KMS-11 (cell line): ENCODE results near the gene APOA5.
A peak's percentile ranks its signal among the peaks of the same experiment; 100 is the strongest.

Experiments used
- H2AFZ ChIP-seq: fragments of 200-600 bp; sonication (generic); 2 replicates; pipeline ENCODE4 v1.6.1; 2016; ENCODE audit warnings: antibody characterized with exemption, mixed run types, low read depth
- H3K27ac ChIP-seq: fragments of 200-600 bp; sonication (generic); 2 replicates; pipeline ENCODE4 v1.6.1; 2016; ENCODE audit warnings: mild to moderate bottlenecking, mixed run types
- H3K27me3 ChIP-seq: fragments of 200-600 bp; sonication (generic); 2 replicates; pipeline ENCODE4 v1.6.1; 2017; ENCODE audit warnings: mild to moderate bottlenecking, low read depth, mixed run types, moderate library complexity; ENCODE audit not compliant: insufficient read depth
- H3K36me3 ChIP-seq: fragments of 200-600 bp; sonication (generic); 2 replicates; pipeline ENCODE4 v1.6.1; 2017; ENCODE audit warnings: mild to moderate bottlenecking, mixed run types; ENCODE audit not compliant: insufficient read depth
- H3K4me1 ChIP-seq: fragments of 200-600 bp; sonication (generic); 2 replicates; pipeline ENCODE4 v1.6.1; 2016; ENCODE audit warnings: mild to moderate bottlenecking, low read depth, mixed run types; ENCODE audit not compliant: poor library complexity, severe bottlenecking
- H3K4me2 ChIP-seq: fragments of 200-600 bp; sonication (generic); 2 replicates; pipeline ENCODE4 v1.7.0; 2016; ENCODE audit warnings: mild to moderate bottlenecking, mixed run types
- H3K4me3 ChIP-seq: fragments of 200-600 bp; sonication (generic); IDR thresholded peaks from 2 replicates; pipeline ENCODE4 v1.6.1; 2017; ENCODE audit warnings: low read depth, low read length, mixed read lengths; ENCODE audit not compliant: insufficient read depth
- H3K79me2 ChIP-seq: fragments of 200-600 bp; sonication (generic); 2 replicates; pipeline ENCODE4 v1.6.1; 2016; ENCODE audit warnings: low read depth, mixed run types; ENCODE audit not compliant: insufficient read depth
- H3K9ac ChIP-seq: fragments of 200-600 bp; sonication (generic); 2 replicates; pipeline ENCODE4 v1.6.1; 2016; ENCODE audit warnings: mild to moderate bottlenecking, mixed run types
- H4K20me1 ChIP-seq: fragments of 200-600 bp; sonication (generic); 2 replicates; pipeline ENCODE4 v1.6.1; 2016; ENCODE audit warnings: mild to moderate bottlenecking, mixed run types; ENCODE audit not compliant: insufficient read depth
- CTCF ChIP-seq: fragments of 200-600 bp; sonication (generic); conservative IDR thresholded peaks from 2 replicates; pipeline ENCODE4 v1.6.1; 2017; ENCODE audit warnings: low read depth, mild to moderate bottlenecking, antibody characterized with exemption, low read length, moderate library complexity, mixed read lengths

APOA5 gene

GRCh38 chr11:116774661-116775060, 17.0 kb downstream of the APOA5 start:
- H3K36me3 ChIP-seq, result no peaks in the 10 kb centered on the region
- no peak for TF ChIP-seq CTCF
- H2AFZ ChIP-seq, result no peak overlapping the region
- H3K4me3 ChIP-seq, result no peak overlapping the region
- H3K4me1 ChIP-seq, result peaks cover 58% of the 10 kb centered on the region
- peaks cover 19% of the 10 kb centered on the region; the same call in 1 of the 2 replicates for H3K79me2 ChIP-seq
- no peaks in the 10 kb centered on the region for H3K27me3 ChIP-seq
- H3K27ac ChIP-seq, result no peak overlapping the region
- no peaks in the 10 kb centered on the region for H4K20me1 ChIP-seq
- H3K9ac ChIP-seq, result no peak overlapping the region
- H3K4me2 ChIP-seq, result no peak overlapping the region

DNA sequence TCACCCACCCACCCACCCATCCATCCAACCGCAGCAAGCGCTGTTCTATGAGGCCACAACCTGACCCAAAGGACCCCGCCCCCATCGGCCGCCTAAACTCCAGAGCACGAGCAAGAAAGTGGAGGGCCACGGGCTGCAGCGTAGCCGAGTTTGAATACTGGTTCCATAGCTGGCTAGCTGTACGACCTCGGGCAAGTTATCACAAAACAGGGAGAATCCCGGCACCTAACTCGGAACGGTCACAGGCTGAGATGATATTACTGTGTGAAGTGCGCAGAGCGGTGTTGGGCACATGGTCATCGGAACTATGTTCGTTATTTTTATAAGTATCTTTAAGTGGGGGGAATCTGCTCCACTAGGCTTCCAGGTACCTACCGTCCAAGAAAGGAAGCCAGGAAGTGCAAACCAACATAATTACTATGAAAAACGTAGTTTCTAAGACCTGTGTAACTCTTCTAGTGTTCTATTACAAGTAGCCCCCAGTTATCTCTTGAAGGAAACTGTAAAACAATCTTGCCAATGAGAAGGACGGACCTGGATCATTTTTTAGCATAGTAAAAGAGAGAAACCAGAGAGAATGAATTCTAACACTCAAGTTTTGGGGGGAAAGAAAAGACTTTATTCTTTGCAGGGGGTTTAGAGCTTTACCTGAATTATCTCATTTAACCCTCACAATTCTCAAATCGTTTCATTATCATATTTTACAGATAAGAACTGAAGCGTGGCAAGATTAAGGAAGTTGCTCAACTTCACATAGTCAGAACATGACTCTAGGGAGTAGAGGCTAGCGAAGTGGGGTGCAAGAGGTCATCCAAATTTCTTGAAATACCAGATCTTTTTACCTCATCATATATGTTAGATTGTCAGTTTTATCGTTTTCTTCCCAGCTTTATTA, 18.2 kb downstream of the APOA5 start:
- Histone ChIP-seq H2AFZ (peak overlapping the region; percentile 46; the same call in 1 of the 2 replicates), H3K27me3 (no peaks in the 10 kb centered on the region), H3K4me3 (no peak overlapping the region), H3K36me3 (no peaks in the 10 kb centered on the region), H3K9ac (peak overlapping the region; percentile 34; the same call in 1 of the 2 replicates), H3K4me2 (peak overlapping the region; percentile 47), H3K79me2 (peaks cover 19% of the 10 kb centered on the region; the same call in 1 of the 2 replicates), H3K27ac (peak overlapping the region; percentile 56), H4K20me1 (no peaks in the 10 kb centered on the region), H3K4me1 (peaks cover 58% of the 10 kb centered on the region)
- TF ChIP-seq CTCF, result no peak

- H3K4me1 ChIP-seq, result peaks cover 50% of the 10 kb centered on the region
- H3K4me3 ChIP-seq, result no peak within 1 kb of the TSS
- peaks cover 19% of the 10 kb centered on the region; the same call in 1 of the 2 replicates for H3K79me2 ChIP-seq
- peak within 1 kb of the TSS; percentile 69 for H3K4me2 ChIP-seq
- H2AFZ ChIP-seq, result peak within 1 kb of the TSS; percentile 67
- no peaks in the 10 kb centered on the region for H3K27me3 ChIP-seq
- peak within 1 kb of the TSS; percentile 83 for H3K9ac ChIP-seq
- H3K36me3 ChIP-seq, result no peaks in the 10 kb centered on the region
- no peaks in the 10 kb centered on the region for H4K20me1 ChIP-seq
- no peak for TF ChIP-seq CTCF
- H3K27ac ChIP-seq, result peak within 1 kb of the TSS; percentile 60
Observed at GRCh38 chr11:116772443-116773202, 19.1 kb downstream of the APOA5 start, which contains the start of gene BUD13. Gene BUD13 (minus strand): TSS chr11:116772987. CDS start chr11:116772964, 23 bp downstream.

- H3K27me3 ChIP-seq, result no peaks in the 10 kb centered on the region
- H3K4me1 ChIP-seq, result peaks cover 45% of the 10 kb centered on the region
- H3K9ac ChIP-seq, result peak overlapping the region; percentile 83
- no peak overlapping the region for H2AFZ ChIP-seq
- H4K20me1 ChIP-seq, result no peaks in the 10 kb centered on the region
- no peak overlapping the region for H3K4me3 ChIP-seq
- peak overlapping the region; percentile 69 for H3K4me2 ChIP-seq
- no peak for TF ChIP-seq CTCF
- H3K79me2 ChIP-seq, result peaks cover 19% of the 10 kb centered on the region; the same call in 1 of the 2 replicates
- H3K27ac ChIP-seq, result peak overlapping the region; percentile 60; the same call in 1 of the 2 replicates
- no peaks in the 10 kb centered on the region for H3K36me3 ChIP-seq
Observed at GRCh38 chr11:116771935-116772334, 19.7 kb downstream of the APOA5 start.
